Measurements from ENCODE around the gene SGCA.

DNA sequence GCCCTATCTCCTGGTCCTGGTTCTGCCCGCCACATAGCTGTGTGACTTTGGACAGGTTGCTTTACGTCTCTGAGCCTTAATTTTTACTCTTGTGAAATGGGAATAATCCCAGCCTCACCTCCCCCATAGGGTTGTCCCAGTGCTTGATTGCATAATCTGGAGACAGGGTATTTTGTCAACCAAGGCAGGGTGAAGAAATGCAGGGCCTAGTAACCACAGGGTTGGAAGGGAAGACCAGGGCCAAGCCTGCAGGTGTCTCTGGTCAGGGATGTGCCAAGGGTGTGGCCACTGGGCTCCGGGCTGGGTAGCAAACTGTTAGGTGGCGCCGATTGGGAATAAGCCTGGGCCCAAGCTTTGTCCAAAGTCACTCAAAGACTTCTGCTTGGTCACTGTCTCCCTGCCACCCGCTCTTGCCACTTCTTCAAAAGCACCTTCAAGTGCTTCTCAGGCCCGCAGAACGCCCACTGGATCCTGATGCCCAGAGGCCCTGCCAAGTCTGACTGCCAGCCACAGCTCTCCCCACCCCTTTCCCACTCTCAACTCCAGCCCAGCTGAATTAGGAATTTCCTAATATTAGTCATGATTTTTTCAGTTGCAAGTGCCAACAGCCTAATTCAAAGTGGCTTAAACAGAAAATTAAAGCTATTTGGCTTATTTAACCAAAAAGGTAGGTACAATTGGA lies 56.2 kb downstream of the SGCA start:
- no peak for TF ChIP-seq CTCF (IDR thresholded peaks at IDR 0.05 in 2 of 3, conservative IDR thresholded peaks at IDR 0.05 in 1 of 3; ENCODE audit: control insufficient read depth in 2 of 3, extremely low read depth in 1 of 3, insufficient read depth in 1 of 3, low read depth in 3 of 3, low read length in 3 of 3)
- no peak for TF ChIP-seq EZH2 (IDR thresholded peaks at IDR 0.05; ENCODE audit: borderline replicate concordance, control insufficient read depth, low read depth, low read length)
- no peak for TF ChIP-seq CREM (IDR thresholded peaks at IDR 0.05; ENCODE audit: low read depth)
- TF ChIP-seq IRF5 (IDR thresholded peaks at IDR 0.05; ENCODE audit: borderline replicate concordance), result no peak
- TF ChIP-seq HDAC2 (IDR thresholded peaks at IDR 0.05), result no peak

All from GM12878 (cell line).